Esophagus squamous epithelium (tissue), 5 donors: Measurements from ENCODE around the gene RPA3. TPM values are rescaled to one million over a fixed set of nuclear protein-coding genes. Genes with fewer than 3 reads are reported as not detected.

Source experiments
- DNase-seq: peaks from one replicate; lab custom pipeline; 2025; lab: John Stamatoyannopoulos, UW
- H3K27ac ChIP-seq, 4 donors: fragments of 200-600 bp; sonication (generic); one replicate each; pipeline ENCODE4 v1.5.1; 2016 to 2019; ENCODE audit warnings: mild to moderate bottlenecking in 1 of 4
- H3K27me3 ChIP-seq, 4 donors: fragments of 200-600 bp; sonication (generic); 1 replicate in 3 of 4; 2 replicates in 1 of 4; pipeline versions ENCODE4 v1.5.1 to v1.6.0; 2017 to 2021; ENCODE audit warnings: antibody characterized with exemption in 1 of 4
- H3K36me3 ChIP-seq, 3 donors: fragments of 200-600 bp; sonication (generic); one replicate each; pipeline ENCODE4 v1.5.1; 2016 to 2019
- H3K4me1 ChIP-seq, 3 donors: fragments of 200-600 bp; sonication (generic); one replicate each; pipeline ENCODE4 v1.5.1; 2017 to 2019
- H3K4me3 ChIP-seq, 4 donors: fragments of 200-600 bp; sonication (generic); 1 replicate in 3 of 4; 2 replicates in 1 of 4; pipeline ENCODE4 v1.5.1; 2016 to 2019; ENCODE audit warnings: mild to moderate bottlenecking in 2 of 4, moderate library complexity in 1 of 4
- H3K9me3 ChIP-seq, 3 donors: fragments of 200-600 bp; sonication (generic); one replicate each; pipeline ENCODE4 v1.5.1; 2016 to 2019
- POLR2A ChIP-seq, 4 donors: fragments of 450-650 bp; IDR thresholded peaks; one replicate each; pipeline ENCODE4 v1.6.1; 2017; ENCODE audit warnings: antibody characterized with exemption in 4 of 4, mild to moderate bottlenecking in 4 of 4, moderate library complexity in 3 of 4
- WGBS, 2 donors: methylation state at CpG; one replicate each; pipeline ENCODE4 v1.1.5; 2018; 5-methylcytosine and 5-hydroxymethylcytosine counted together
- intact Hi-C: fragments of 100-400 bp; cut with DNase I; formaldehyde crosslinking; loops from one replicate; pipeline ENCODE4 v1.15.0; 2022
- total RNA-seq, 4 donors: library from RNA; depleted of rRNA; stranded (reverse); fragments of >200 nt; gene quantifications; one replicate each; pipeline ENCODE4 v1.1.0, GENCODE V29; 2016
- TF ChIP-seq, protein P1 (sequence below), 6 experiments: fragments of 450-650 bp in 4 of 6; fragments of 200-600 bp in 2 of 6; sonication (generic) in 2 of 6; IDR thresholded peaks; one replicate each; pipeline ENCODE4 v1.5.1; 2016 to 2019; ENCODE audit warnings: antibody characterized with exemption in 6 of 6, mild to moderate bottlenecking in 4 of 6, moderate library complexity in 4 of 6
- donor health status: DM: yes; HTN: yes; CAD: no.

Gene RPA3
- total RNA-seq, 4 donors from 2014 or later = 13.0 to 29.3 (median 21.7) TPM

DNA sequence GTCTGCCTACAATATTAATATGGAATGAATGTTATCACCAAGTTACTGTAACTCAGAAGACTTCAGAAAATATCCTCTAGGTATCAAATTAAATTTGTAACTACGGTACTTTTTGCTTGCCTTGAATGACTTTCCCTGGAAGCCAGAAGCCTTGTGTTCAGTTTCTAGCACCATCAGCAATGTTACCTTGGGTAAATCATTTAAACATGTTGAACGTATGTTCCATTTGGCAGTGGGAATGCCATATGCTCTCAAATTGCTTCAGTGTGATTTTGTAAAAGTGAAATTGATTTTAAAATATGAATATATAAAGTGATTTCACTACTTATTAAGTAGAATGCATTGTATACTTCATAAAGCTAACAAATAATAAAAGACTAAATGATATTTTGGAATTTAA, 11.2 kb downstream of the RPA3 start:
- H3K27me3 ChIP-seq = no peaks in the 10 kb centered on the region
- H3K27ac ChIP-seq = no peak overlapping the region
- 86 to 96% methylated on average over 2 of the region's 2 CpGs for WGBS, 2 donors
- no peaks in the 10 kb centered on the region for H3K9me3 ChIP-seq
- no peak overlapping the region for H3K4me3 ChIP-seq
- no peaks in the 10 kb centered on the region for H3K36me3 ChIP-seq
- H3K4me1 ChIP-seq = peaks cover 6 to 28% (median 9%) of the 10 kb centered on the region in 3 donors
- no peak for DNase-seq
- intact Hi-C loops = no loop called here
- no peak for TF ChIP-seq POLR2A (IDR thresholded peaks at IDR 0.05)
- TF ChIP-seq, protein P1, sequence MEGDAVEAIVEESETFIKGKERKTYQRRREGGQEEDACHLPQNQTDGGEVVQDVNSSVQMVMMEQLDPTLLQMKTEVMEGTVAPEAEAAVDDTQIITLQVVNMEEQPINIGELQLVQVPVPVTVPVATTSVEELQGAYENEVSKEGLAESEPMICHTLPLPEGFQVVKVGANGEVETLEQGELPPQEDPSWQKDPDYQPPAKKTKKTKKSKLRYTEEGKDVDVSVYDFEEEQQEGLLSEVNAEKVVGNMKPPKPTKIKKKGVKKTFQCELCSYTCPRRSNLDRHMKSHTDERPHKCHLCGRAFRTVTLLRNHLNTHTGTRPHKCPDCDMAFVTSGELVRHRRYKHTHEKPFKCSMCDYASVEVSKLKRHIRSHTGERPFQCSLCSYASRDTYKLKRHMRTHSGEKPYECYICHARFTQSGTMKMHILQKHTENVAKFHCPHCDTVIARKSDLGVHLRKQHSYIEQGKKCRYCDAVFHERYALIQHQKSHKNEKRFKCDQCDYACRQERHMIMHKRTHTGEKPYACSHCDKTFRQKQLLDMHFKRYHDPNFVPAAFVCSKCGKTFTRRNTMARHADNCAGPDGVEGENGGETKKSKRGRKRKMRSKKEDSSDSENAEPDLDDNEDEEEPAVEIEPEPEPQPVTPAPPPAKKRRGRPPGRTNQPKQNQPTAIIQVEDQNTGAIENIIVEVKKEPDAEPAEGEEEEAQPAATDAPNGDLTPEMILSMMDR (IDR thresholded peaks at IDR 0.05) = no peak

DNA sequence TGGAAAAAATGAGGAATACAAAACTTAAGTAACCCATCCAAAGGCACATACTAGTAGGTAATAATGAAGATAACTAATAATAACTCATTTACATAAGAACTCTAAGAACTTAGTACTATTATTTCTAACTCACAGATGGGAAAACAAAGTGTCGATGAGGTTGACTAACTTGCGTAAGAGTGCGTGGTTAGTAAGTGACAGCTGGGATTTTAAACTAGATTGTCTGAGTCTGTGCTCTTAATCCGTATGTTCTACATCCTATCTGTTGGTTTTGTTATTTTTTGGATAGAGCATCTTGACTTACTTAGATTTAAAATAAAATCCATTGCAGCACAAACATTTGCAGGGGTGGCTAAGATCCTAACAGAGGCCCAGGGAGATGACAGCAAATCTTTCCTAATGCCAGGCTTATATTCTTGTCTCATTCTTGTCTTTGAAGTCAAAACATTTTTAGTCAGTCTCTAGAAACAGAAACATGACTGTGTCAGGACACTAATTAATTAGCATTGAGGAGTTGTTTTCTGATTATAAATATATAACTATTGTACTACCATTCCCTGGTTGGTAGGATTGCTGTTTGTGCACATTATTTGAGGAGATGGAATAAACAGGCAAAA, 11.7 kb downstream of the RPA3 start:
- no peak for DNase-seq
- TF ChIP-seq, protein P1 (IDR thresholded peaks at IDR 0.05) = no peak
- no peak for TF ChIP-seq POLR2A (IDR thresholded peaks at IDR 0.05)
- Histone ChIP-seq H3K4me1 (peaks cover 6 to 28% (median 9%) of the 10 kb centered on the region in 3 donors), H3K4me3 (no peak overlapping the region), H3K36me3 (no peaks in the 10 kb centered on the region), H3K27ac (no peak overlapping the region), H3K9me3 (no peaks in the 10 kb centered on the region), H3K27me3 (no peaks in the 10 kb centered on the region)
- 54 to 75% methylated on average over 4 of the region's 4 CpGs for WGBS, 2 donors
- intact Hi-C loops = no loop called here

DNA sequence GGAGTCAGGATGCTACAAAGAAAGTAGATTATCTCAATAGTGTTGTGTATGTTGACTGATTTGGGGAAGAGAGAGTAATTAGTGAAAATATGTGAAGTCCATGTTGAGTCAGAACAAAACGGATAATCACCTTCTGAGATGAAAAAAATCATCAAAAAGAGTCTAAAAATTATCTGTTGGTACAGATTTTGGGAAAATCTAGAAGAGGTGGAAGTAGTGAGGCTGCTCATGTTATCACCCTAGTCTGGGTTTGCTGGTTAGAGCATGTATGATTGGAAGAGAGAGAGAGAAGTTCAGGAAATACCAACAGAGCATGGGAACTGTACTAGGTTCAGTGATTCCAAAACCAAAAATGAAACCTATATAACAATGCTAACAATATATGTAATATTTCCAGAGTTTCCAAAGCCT, 12.3 kb downstream of the RPA3 start:
- Histone ChIP-seq H3K27ac (no peak overlapping the region), H3K4me1 (peaks cover 6 to 28% (median 9%) of the 10 kb centered on the region in 3 donors), H3K27me3 (no peaks in the 10 kb centered on the region), H3K36me3 (no peaks in the 10 kb centered on the region), H3K4me3 (no peak overlapping the region), H3K9me3 (no peaks in the 10 kb centered on the region)
- DNase-seq = no peak
- intact Hi-C loops = no loop called here
- TF ChIP-seq POLR2A (IDR thresholded peaks at IDR 0.05) = no peak
- TF ChIP-seq, protein P1 (IDR thresholded peaks at IDR 0.05) = no peak
- WGBS, 2 donors = 56 to 84% methylated on average over 1 of the region's 1 CpG

DNA sequence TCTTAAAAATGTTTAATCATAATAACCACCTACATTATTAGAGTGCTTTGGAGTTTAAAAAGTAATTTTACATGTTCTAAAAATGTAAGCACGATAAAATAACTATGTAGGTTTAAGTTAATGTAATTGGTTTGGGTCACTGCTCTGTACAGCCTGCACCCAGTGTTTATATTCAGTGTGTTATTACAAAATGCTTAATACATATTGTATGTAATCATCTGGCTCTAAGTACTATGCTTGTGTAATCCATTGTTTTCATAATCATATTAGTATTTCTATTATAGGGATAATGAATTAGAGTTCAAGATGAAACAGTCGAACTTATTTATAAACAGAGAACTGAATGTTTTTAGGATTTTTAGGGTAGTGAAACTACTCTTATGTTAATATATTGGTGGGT, 13.1 kb downstream of the RPA3 start:
- Histone ChIP-seq H3K9me3 (no peaks in the 10 kb centered on the region), H3K4me1 (peaks cover 6 to 28% (median 9%) of the 10 kb centered on the region in 3 donors), H3K27me3 (no peaks in the 10 kb centered on the region), H3K36me3 (no peaks in the 10 kb centered on the region), H3K27ac (no peak overlapping the region), H3K4me3 (no peak overlapping the region)
- intact Hi-C loops = no loop called here
- DNase-seq = no peak
- TF ChIP-seq POLR2A (IDR thresholded peaks at IDR 0.05) = no peak
- TF ChIP-seq, protein P1 (IDR thresholded peaks at IDR 0.05) = no peak
- WGBS, 2 donors = 38 to 63% methylated on average over 2 of the region's 2 CpGs

DNA sequence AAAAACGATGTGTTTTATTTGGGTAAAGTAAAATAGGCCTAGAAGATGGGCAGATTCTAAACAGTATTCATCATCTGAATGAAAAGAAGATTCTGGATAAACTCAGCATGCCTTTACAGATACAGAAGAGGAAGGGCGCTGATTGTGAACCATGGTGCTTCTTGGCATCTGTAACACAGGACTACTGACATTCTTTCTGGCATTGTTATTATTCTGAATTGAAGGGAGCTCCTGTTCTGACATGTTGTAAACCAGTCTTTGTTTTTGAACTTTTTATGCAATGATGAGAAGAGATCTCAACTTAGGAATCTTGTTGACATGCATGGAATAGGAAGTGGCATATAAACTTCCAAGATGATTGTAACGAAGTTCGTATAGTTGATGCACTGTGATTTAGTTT, 13.5 kb downstream of the RPA3 start:
- WGBS, 2 donors = 31 to 37% methylated on average over 4 of the region's 4 CpGs
- Histone ChIP-seq H3K9me3 (no peaks in the 10 kb centered on the region), H3K27ac (no peak overlapping the region), H3K4me3 (no peak overlapping the region), H3K4me1 (peaks cover 6 to 28% (median 9%) of the 10 kb centered on the region in 3 donors), H3K36me3 (no peaks in the 10 kb centered on the region), H3K27me3 (no peaks in the 10 kb centered on the region)
- DNase-seq = no peak
- intact Hi-C loops = no loop called here
- no peak for TF ChIP-seq POLR2A (IDR thresholded peaks at IDR 0.05)
- TF ChIP-seq, protein P1 (IDR thresholded peaks at IDR 0.05) = no peak
